K562 (cell line): ENCODE data around the gene KCTD21. TPM values are rescaled to one million over a fixed set of nuclear protein-coding genes. Genes with fewer than 3 reads are reported as not detected.
"Not testable (repeated sequence)": the region's sequence is repeated elsewhere in the genome, so short reads cannot be mapped to it uniquely, and the experiment has no call there.

Experiments
- ATAC-seq: fragments of 200-7000 bp; cut with Tn5 transposase; 3 replicates; pipeline ENCODE4 v1.9.1; 2020; ENCODE audit warnings: moderate library complexity
- BruUV-seq: library from RNA; stranded (reverse); fragments of 400-500 nt; replicated peaks from 2 replicates; lab custom pipeline; 2021; lab: Mats Ljungman, UMichigan
- CTCF ChIA-PET: fragments of 300-600 bp; formaldehyde crosslinking; extraction: SDS; loops from one replicate; lab custom pipeline; 2021; ENCODE audit warnings: low intra/inter-chr PET ratio; lab: Yijun Ruan, JAX
- POLR2A ChIA-PET: fragments of 300-600, 350-650 bp; sonication (Branson Sonifier 250); formaldehyde crosslinking; extraction: SDS; loops from one replicate; lab custom pipeline; 2021; ENCODE audit warnings: antibody characterized with exemption, inconsistent platforms; lab: Yijun Ruan, JAX
- DNase-seq, 4 experiments: peaks; one replicate each; pipeline versions ENCODE4 v3.0.0 to v3.0.0-alpha.2; 2011 to 2018; ENCODE audit warnings: low spot score in 3 of 4, mixed read lengths in 3 of 4; ENCODE audit errors: extremely low read depth in 1 of 4
- FAIRE-seq: peaks from 2 replicates; lab custom pipeline; 2011; peaks lifted over from hg19 to GRCh38; lab: Jason Lieb, UNC
- H2AFZ ChIP-seq: 2 replicates; pipeline ENCODE4 v1.6.0; 2011; ENCODE audit warnings: low read depth, low read length, control low read depth, inconsistent platforms
- H3K27ac ChIP-seq: fragments of 200-600 bp; 3 replicates; pipeline ENCODE4 v1.8.0; 2011; ENCODE audit warnings: low read depth, mild to moderate bottlenecking, control low read depth, inconsistent platforms, low read length, moderate library complexity, mixed read lengths; ENCODE audit errors: extremely low read depth
- H3K27me3 ChIP-seq, 2 experiments: fragments of 300-600 bp in 1 of 2; 2 replicates in 1 of 2; 3 replicates in 1 of 2; pipeline versions ENCODE4 v1.6.0 to v1.8.0; 2011; ENCODE audit warnings: inconsistent platforms in 2 of 2, low read length in 2 of 2, mild to moderate bottlenecking in 1 of 2, mixed read lengths in 1 of 2, moderate library complexity in 1 of 2; ENCODE audit not compliant: control insufficient read depth in 2 of 2, insufficient read depth in 2 of 2
- H3K36me3 ChIP-seq: fragments of 300-600 bp; 3 replicates; pipeline ENCODE4 v1.8.0; 2011; ENCODE audit warnings: mild to moderate bottlenecking, low read length, inconsistent platforms; ENCODE audit not compliant: control insufficient read depth, insufficient read depth
- H3K4me1 ChIP-seq, 2 experiments: fragments of 200-600 bp in 1 of 2; replicated peaks in 1 of 2; 2 replicates in 1 of 2; 3 replicates in 1 of 2; pipeline versions ENCODE4 v1.5.1 to v1.8.0; 2011; ENCODE audit warnings: inconsistent platforms in 2 of 2, low read length in 2 of 2, mild to moderate bottlenecking in 1 of 2, mixed read lengths in 1 of 2, moderate library complexity in 1 of 2; ENCODE audit not compliant: control insufficient read depth in 2 of 2, insufficient read depth in 2 of 2
- H3K4me2 ChIP-seq: 2 replicates; pipeline ENCODE4 v1.6.1; 2011; ENCODE audit warnings: low read length, control low read depth, inconsistent platforms, mixed read lengths; ENCODE audit not compliant: insufficient read depth
- H3K4me3 ChIP-seq: fragments of 200-600 bp; sonication (generic), shearing (Covaris generic); 2 replicates; pipeline ENCODE4 v1.5.1; 2016; ENCODE audit warnings: control low read depth, inconsistent platforms
- H3K79me2 ChIP-seq: fragments of 200-600 bp; 3 replicates; pipeline ENCODE4 v1.8.0; 2011; ENCODE audit warnings: low read length, inconsistent platforms; ENCODE audit not compliant: control insufficient read depth, insufficient read depth
- H3K9ac ChIP-seq, 2 experiments: 2 replicates each; pipeline versions ENCODE4 v1.6.0 to v1.6.1; 2011; ENCODE audit warnings: low read depth in 2 of 2, low read length in 2 of 2, control low read depth in 1 of 2, inconsistent platforms in 1 of 2, mild to moderate bottlenecking in 1 of 2, mixed read lengths in 1 of 2; ENCODE audit not compliant: insufficient read depth in 1 of 2
- H3K9me1 ChIP-seq: one replicate; pipeline ENCODE4 v1.6.0; 2011; ENCODE audit warnings: inconsistent platforms, mild to moderate bottlenecking, low read length, moderate library complexity; ENCODE audit not compliant: control insufficient read depth, insufficient read depth
- H3K9me3 ChIP-seq: replicated peaks from 2 replicates; pipeline ENCODE4 v1.5.1; 2011; ENCODE audit warnings: low read depth, low read length, inconsistent platforms; ENCODE audit not compliant: control insufficient read depth, insufficient read depth
- H4K20me1 ChIP-seq: replicated peaks from 2 replicates; pipeline ENCODE4 v1.6.1; 2011; ENCODE audit warnings: low read length, inconsistent platforms, mixed read lengths; ENCODE audit not compliant: control insufficient read depth, insufficient read depth
- MLLT1 ChIP-seq, 2 experiments: fragments of 450-650 bp; IDR thresholded peaks; 2 replicates each; pipeline ENCODE4 v1.6.1; 2016
- VEZF1 ChIP-seq: fragments of 200-800 bp; sonication (Bioruptor generic); IDR thresholded peaks from 2 replicates; pipeline ENCODE4 v1.6.1; 2017; ENCODE audit warnings: missing genetic modification characterization, missing compliant biosample characterization
- WGBS: fragments of 100-300 bp; shearing (Covaris generic); methylation state at CpG from one replicate; pipeline ENCODE4 v1.1.6; 2016; ENCODE audit warnings: low coverage, mixed read lengths; ENCODE audit not compliant: insufficient coverage; ENCODE audit errors: missing lambda C conversion rate; 5-methylcytosine and 5-hydroxymethylcytosine counted together
- in situ Hi-C: fragments of 300-500 bp; cut with MboI; formaldehyde crosslinking; loops from 4 replicates; pipeline ENCODE4 v1.15.0; 2018; ENCODE audit warnings: inconsistent platforms, mixed read lengths
- intact Hi-C: fragments of 100-400 bp; cut with micrococcal nuclease; formaldehyde crosslinking; loops from 2 replicates; pipeline ENCODE4 v1.14.2; 2022
- polyA plus RNA-seq, 8 experiments: library from polyadenylated mRNA; depleted of rRNA in 4 of 8; stranded (reverse) in 5 of 8; unstranded in 3 of 8; fragments of >200 nt; fragmentation: Nextera tagmentation in 2 of 8; fragmentation: Illumina TruSeq in 1 of 8; extraction: Ambion mirVana in 2 of 8; extraction: Trizol in 1 of 8; gene quantifications; 2 replicates each; pipeline versions ENCODE4 v1.2.1 to v1.2.3, GENCODE V29; 2011 to 2014; ENCODE audit warnings: inconsistent platforms in 1 of 8, missing spikeins in 1 of 8
- total RNA-seq, 7 experiments: library from RNA; depleted of rRNA in 6 of 7; stranded (reverse); fragments of >200 nt in 6 of 7; fragmentation: Illumina TruSeq in 2 of 7; extraction: Trizol in 2 of 7; gene quantifications; 2 replicates each; pipeline versions ENCODE4 v1.2.1 to v1.2.3, GENCODE V29; 2011 to 2021; ENCODE audit warnings: low replicate concordance in 1 of 7

The KCTD21 gene
- total and polyA plus RNA-seq, 9 of the 15 experiments (the other 6 are each of a cell fraction or from before 2014, with no cell fraction given): 0.34 to 5.4 (median 1.9) TPM

GRCh38 chr11:78223320-78223954 is 35.0 kb upstream of the KCTD21 start (continued):
- TF ChIP-seq MLLT1 (IDR thresholded peaks at IDR 0.05) (no peak), VEZF1 (no peak)

- H2AFZ ChIP-seq, ATAC-seq, H3K4me1 ChIP-seq, intact Hi-C loops, H3K79me2 ChIP-seq, POLR2A ChIA-PET, DNase-seq, H3K27me3 ChIP-seq, H3K9me1 ChIP-seq, H4K20me1 ChIP-seq, BruUV-seq, H3K4me3 ChIP-seq, H3K4me2 ChIP-seq, FAIRE-seq, CTCF ChIA-PET, H3K27ac ChIP-seq, H3K9ac ChIP-seq, H3K9me3 ChIP-seq: not testable (repeated sequence)
- in situ Hi-C loops: loop anchor here (5.0 kb wide), 1 partner anchor 340 kb away; no protein-coding TSS in a partner anchor
- 79% methylated on average over 10 of the region's 10 CpGs for WGBS
- peaks cover 87% of the 10 kb centered on the region; the same call in 2 of the 3 replicates for H3K36me3 ChIP-seq
These were observed 34.3 kb upstream of the KCTD21 start for GRCh38 chr11:78222726-78223125.
